NB4 (cell line): Measurements from ENCODE around the gene VENTX.

ENCODE experiments used
- MAX ChIP-seq: IDR thresholded peaks from 2 replicates; pipeline ENCODE4 v1.6.1; 2011; ENCODE audit warnings: low read depth, low read length
- MYC ChIP-seq: IDR thresholded peaks from 2 replicates; pipeline ENCODE4 v1.6.1; 2011; ENCODE audit warnings: low read depth, low read length
- POLR2A ChIP-seq: IDR thresholded peaks from 2 replicates; pipeline ENCODE4 v1.6.1; 2011; ENCODE audit warnings: mild to moderate bottlenecking; ENCODE audit not compliant: insufficient read length; ENCODE audit errors: extremely low read depth
- TF ChIP-seq, protein P1 (sequence below): IDR thresholded peaks from one replicate; pipeline ENCODE4 v1.5.1; 2012; ENCODE audit warnings: low read depth, low read length

DNA sequence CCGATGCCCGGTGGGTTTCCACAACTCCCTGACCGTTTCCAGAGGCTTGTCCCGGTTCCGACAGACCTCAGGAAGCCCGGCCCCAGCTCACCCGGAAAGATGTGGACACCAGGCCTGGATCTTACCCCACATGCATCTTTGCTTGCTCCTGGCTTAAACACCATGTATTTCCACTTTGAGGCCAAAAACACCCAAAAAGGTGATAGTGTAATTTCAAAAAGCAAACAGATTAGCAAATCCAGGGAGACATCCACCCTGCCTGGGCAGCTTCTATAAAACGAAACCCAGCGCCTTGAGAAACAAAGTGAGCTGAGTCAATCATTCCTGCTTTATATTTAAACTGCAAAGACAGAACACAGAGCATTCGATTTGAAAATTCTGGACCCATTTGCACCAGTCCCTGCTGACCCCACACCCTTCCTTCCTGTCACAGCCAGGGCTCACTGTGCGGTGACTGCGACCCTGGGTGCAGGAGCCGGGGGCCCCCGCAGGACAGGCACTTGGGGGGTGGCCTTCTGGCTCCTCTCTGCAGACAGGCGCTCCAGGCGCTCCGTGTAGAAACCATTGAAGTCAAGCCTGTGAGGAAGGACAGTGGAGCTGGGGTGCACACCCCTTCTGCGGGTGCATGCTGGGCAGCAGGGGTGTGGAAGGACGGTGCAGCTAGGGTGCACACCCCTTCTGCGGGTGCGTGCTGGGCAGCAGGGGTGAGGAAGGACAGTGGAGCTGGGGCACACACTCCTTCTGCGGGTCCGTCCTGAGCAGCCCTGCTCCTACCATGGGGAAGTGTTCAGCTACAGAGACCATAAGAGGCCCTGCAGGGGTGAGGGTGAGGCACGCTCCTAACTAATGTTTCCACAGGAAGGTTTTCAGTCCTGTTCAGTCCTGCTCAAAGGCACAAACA is 41.9 kb downstream of the VENTX start:
- TF ChIP-seq, protein P1, sequence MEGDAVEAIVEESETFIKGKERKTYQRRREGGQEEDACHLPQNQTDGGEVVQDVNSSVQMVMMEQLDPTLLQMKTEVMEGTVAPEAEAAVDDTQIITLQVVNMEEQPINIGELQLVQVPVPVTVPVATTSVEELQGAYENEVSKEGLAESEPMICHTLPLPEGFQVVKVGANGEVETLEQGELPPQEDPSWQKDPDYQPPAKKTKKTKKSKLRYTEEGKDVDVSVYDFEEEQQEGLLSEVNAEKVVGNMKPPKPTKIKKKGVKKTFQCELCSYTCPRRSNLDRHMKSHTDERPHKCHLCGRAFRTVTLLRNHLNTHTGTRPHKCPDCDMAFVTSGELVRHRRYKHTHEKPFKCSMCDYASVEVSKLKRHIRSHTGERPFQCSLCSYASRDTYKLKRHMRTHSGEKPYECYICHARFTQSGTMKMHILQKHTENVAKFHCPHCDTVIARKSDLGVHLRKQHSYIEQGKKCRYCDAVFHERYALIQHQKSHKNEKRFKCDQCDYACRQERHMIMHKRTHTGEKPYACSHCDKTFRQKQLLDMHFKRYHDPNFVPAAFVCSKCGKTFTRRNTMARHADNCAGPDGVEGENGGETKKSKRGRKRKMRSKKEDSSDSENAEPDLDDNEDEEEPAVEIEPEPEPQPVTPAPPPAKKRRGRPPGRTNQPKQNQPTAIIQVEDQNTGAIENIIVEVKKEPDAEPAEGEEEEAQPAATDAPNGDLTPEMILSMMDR, result no peak
- TF ChIP-seq POLR2A (no peak), MYC (no peak), MAX (peak; percentile 16; the same call in 1 of the 2 replicates)
